ENCODE results near the gene LBP.

Gene LBP

DNA sequence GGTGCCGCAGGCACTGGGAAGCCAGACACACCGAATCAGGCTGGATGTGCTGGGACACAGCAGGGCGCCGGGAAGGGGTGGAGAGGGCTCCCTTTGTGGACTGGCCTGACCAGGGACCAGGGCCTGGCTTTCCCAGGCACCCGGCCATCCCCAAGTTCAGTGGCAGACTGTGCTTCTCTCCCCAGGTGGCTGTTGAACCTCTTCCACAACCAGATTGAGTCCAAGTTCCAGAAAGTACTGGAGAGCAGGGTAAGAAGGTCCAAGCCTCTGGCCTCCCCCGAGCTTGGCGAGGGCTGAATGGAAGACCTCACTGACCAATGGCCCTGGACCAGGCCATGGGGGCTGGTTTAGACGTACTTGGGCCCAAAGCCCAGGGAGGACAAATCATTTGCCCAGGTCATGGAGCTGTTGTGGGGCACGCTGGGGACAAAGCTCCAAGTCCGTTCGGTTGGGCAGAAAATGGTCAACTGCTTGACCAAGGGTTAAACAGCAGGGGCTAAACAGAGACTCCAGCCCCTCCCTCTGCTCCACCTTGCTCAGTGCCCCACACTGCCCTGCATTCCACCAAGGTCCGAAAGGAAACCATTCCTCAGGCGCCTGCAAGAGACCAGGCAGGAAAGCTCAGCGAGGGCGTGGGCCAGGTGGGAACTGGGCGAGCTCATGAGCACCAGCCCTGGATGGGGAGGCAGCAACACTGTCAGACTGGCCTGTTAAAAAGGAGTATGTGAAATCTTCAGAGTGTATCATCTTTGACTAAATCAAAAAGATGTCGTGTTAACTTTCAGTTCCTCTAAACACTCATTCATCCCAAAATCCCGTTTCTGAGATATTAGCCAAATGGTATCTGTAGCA is 9.1 kb downstream of the LBP start:
- no peak overlapping the region for H3K4me3 ChIP-seq (ENCODE audit: low read length)
- TF ChIP-seq CTCF (conservative IDR thresholded peaks at IDR 0.05; ENCODE audit: low read depth, low read length): no peak
- no peak for DNase-seq (ENCODE audit: low read depth)

DNA sequence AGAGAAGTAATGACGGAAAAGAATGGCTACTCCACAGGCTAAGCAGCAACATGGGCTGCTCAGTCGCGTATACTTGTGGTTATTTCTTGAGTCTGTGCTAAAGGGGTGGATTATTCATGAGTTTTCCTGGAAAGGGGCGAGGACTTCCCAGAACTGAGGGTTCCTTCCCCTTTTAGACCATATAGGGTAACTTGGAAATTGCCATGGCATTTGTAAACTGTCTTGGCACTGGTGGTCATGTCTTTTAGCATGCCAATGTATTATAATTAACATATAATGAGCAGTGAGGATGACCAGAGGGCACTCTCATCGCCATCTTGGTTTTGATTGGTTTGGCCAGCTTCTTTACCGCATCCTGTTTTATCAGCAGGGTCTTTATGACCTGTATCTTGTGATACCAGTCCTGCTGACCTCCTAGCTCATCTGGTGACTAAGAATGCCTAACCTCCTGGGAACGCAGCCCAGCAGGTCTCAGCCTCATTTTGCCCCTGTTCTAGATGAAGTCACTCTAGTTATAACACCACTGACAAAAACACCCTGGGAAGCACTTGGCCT is 11.4 kb downstream of the LBP start:
- DNase-seq (ENCODE audit: low read depth): no peak
- H3K4me3 ChIP-seq (ENCODE audit: low read length): no peak overlapping the region
- TF ChIP-seq CTCF (conservative IDR thresholded peaks at IDR 0.05; ENCODE audit: low read depth, low read length): no peak

GRCh38 chr20:38358556-38358955 is 12.3 kb downstream of the LBP start:
- no peak for DNase-seq (ENCODE audit: low read depth)

GRCh38 chr20:38363004-38363747 is 16.9 kb downstream of the LBP start:
- DNase-seq (ENCODE audit: low read depth): no peak
- no peak for TF ChIP-seq CTCF (conservative IDR thresholded peaks at IDR 0.05; ENCODE audit: low read depth, low read length)
- H3K4me3 ChIP-seq (ENCODE audit: low read length): no peak overlapping the region

More at GRCh38 chr20:38358556-38358955, 12.3 kb downstream of the LBP start:
- H3K4me3 ChIP-seq (ENCODE audit: low read length): no peak overlapping the region
- TF ChIP-seq CTCF (conservative IDR thresholded peaks at IDR 0.05; ENCODE audit: low read depth, low read length): no peak

DNA sequence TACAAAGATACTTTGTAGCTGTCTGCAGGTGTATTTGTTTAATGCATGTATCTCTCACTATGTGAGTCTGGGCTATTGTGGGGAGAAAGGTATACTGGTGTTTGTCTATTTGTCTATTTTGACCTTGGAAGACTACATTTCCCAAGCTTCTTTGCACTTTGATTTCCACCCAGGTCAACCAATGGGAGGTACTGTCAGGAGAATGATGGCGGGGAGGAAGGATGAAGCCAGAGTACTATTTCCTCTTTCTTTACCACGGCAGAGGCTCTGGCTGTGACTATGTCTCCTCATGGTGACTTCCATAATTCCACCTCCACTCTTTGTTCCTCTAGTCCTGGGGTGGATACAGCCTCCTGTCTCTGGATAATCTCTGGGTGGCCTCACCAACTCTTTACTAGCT is 23.1 kb downstream of the LBP start:
- no peak for DNase-seq (ENCODE audit: low read depth)
- no peak overlapping the region for H3K4me3 ChIP-seq (ENCODE audit: low read length)
- no peak for TF ChIP-seq CTCF (conservative IDR thresholded peaks at IDR 0.05; ENCODE audit: low read depth, low read length)

- DNase-seq (ENCODE audit: low read depth): no peak
- H3K4me3 ChIP-seq (ENCODE audit: low read length): no peak overlapping the region
- no peak for TF ChIP-seq CTCF (conservative IDR thresholded peaks at IDR 0.05; ENCODE audit: low read depth, low read length)
Observed at GRCh38 chr20:38372806-38373205, 26.5 kb downstream of the LBP start.

All from retinal pigment epithelial cell (primary cell).